GM10266 (cell line): ENCODE data around the gene TNS1.

ENCODE experiments used
- DNase-seq: peaks from one replicate; pipeline ENCODE4 v3.0.0; 2012; ENCODE audit errors: extremely low spot score
- CTCF ChIP-seq: IDR thresholded peaks from 2 replicates; pipeline ENCODE4 v1.5.1; 2012; ENCODE audit warnings: mild to moderate bottlenecking, low read depth; ENCODE audit not compliant: control insufficient read depth, insufficient read depth; ENCODE audit errors: missing control alignments

The TNS1 gene

DNA sequence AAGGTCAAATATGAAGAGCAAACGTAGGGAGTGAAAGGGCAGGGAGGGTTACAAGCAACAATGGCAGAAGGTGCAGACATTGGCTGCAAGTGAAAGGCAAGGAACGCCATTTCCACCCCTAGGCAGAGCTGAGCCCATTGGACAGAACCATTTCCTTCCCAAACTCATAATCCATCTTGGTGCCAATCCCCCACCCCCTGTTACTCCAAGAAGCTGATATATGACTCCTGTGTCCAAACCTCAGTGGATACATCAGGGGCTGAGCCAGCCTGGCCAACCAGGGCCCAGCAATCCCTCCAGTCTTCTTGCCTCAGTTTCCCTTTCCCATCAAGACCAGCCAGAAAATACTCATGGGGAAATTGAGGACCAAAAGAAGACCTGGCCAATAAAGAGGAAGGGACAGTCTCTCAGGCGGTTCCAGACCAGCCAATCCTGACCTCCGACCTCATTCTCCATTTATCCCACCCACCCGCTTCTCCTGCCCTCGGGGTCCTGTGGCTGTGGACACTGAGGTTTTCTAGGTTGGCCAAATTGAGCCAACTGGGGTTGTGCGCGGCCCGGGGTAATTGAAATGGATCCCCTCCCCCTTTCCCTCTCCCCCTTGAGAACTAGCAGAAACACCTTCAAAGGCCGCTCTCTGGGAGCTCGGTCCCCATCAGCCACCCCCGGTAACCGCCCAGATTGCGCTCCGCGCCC, 24.8 kb downstream of the TNS1 start:
- DNase-seq, result no peak
- TF ChIP-seq CTCF, result no peak

GRCh38 chr2:217976301-217976700, 26.5 kb downstream of the TNS1 start:
- TF ChIP-seq CTCF, result no peak
- no peak for DNase-seq

GRCh38 chr2:217975626-217976025, 27.2 kb downstream of the TNS1 start:
- no peak for TF ChIP-seq CTCF
- DNase-seq, result no peak

DNA sequence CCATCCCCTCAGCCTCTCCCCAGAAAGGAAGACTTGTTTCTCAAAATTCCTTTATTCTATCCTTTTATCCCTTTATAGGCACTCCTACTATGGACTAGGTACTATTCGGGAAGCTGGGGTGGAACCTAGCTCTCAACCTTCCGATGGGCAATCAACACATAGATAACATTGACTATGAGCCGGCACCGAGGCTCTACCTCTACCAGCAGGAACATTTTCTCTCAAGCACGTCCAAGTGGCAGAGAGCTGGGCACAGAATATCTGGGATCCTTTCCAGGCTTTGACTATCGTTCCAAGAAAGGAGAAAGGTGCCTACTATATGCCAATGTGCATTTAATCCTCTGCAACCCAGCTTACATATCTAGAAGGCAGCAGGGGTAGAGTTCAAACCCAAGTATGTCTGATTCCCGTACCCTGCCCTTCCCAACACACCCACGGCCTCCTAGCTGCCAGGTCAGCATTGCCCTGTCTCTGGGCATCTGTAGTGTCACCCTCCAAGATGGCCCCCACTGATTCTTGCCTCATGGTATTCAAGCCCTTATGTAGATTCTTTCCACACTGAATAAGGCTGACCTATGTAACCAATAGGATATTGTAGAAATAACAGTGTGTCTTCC, 28.3 kb downstream of the TNS1 start:
- no peak for DNase-seq
- no peak for TF ChIP-seq CTCF

- no peak for TF ChIP-seq CTCF
- no peak for DNase-seq
Measured at GRCh38 chr2:217973008-217973787, 29.6 kb downstream of the TNS1 start.

DNA sequence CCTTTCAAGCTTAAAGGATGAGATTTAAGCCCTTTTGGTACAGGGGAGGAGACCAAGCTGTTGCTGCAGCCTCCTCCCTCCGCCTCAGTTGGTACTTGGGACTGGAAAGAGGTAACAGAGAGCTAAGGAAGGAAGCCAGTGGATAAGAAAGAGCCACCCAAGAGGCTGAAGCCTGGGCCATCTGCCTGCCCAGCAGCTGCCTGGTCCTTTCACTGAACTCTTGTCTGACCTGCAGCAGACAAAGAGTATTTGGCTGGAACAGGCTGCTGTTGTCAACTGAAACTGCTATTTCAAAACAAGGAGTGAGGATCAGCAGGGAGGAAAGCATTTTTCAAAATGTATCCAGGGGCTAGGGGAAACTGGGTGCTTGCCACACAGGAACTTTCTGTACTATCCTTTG, 30.3 kb downstream of the TNS1 start:
- DNase-seq, result no peak
- TF ChIP-seq CTCF, result no peak

- no peak for TF ChIP-seq CTCF
- DNase-seq, result no peak
Measured at GRCh38 chr2:217972037-217972436, 30.8 kb downstream of the TNS1 start.
